Measurements from ENCODE around the gene PLCH1.

Gene PLCH1

DNA sequence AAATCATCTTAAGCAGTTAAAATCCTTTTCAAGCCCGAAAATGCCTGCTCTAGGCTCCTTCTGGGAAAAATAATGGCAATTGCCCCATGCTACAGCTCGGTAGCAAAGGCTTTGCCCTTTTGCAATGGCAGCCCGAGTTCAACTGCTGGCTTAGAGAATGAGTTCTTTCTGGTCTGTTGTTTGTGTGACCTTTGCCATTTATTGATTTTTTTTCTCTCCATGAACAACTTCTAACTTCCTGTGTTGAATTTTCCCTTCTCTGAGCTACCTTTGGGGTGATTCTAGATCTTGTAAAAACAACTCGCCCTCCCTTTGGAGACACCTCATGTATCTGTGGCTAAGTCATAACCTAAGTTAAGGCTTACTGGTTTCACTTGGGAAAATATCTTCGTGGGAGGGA, 139.3 kb downstream of the PLCH1 start:
- ATAC-seq (no peak), DNase-seq (no peak)

DNA sequence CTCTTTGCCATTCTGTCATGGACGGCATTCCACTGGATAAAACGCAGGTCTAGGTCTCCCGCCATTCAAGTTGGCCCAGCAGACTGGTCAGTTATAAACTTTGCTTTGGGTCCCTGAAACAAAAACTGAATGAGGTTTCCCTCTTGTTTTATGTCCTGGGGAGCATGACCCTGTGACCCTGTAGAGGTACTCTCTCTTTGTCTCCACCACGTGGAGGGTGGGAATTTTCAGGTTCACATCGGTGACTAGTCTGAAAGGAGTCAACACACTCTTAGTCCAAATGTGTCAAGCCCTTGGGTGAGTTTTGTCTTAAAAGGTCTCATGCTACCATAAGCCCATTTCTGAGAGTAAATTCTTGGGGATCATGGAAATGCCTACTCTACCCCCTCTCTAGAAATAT, 139.9 kb downstream of the PLCH1 start:
- ATAC-seq = no peak
- no peak for DNase-seq

GRCh38 chr3:155604126-155604525, 140.7 kb downstream of the PLCH1 start:
- no peak for ATAC-seq
- no peak for DNase-seq

GRCh38 chr3:155603302-155603701, 141.6 kb downstream of the PLCH1 start:
- no peak for DNase-seq
- ATAC-seq = no peak

GRCh38 chr3:155602307-155602706, 142.6 kb downstream of the PLCH1 start:
- DNase-seq (no peak), ATAC-seq (peak; percentile 57)

DNA sequence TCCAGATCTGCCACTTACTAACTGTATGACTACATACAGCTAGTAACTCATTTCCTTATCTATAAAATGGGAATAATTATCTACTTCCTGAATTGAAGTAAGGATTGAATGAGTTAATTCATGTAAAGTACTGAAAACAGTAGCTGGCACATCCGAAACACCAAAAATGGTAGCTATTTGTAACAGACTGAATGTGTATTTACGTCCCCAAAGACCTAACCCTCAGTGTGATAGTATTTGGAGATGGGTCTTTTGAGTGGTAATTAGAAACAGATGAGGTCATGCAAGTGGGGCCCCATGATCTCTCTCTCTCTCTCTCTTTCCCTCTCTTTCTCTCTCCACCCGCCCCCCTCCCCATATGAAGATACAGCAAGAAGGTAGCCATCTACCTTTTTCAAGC, 146.2 kb downstream of the PLCH1 start:
- DNase-seq (no peak), ATAC-seq (no peak)

GRCh38 chr3:155596615-155597014, 148.3 kb downstream of the PLCH1 start:
- DNase-seq (no peak), ATAC-seq (no peak)

DNA sequence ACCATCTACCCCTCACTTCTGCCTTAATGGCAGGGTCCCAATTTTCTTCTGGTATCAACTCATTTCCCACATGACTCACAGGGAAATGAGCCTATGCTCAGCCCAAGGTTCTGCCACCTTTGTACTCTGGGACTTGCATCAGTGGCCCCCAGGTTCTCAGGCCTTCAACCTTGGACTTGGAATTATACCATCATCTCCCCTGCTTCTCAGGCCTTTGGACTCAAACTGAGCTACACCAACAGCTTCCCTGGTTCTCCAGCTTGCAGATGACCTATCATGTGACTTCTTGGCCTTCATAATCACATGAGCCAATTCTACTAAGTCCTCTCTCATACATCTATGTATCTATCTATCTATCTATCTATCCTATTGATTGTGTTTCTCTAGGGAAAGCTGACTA, 149.5 kb downstream of the PLCH1 start:
- ATAC-seq (no peak), DNase-seq (no peak)

- ATAC-seq (no peak), DNase-seq (no peak)
These were observed 150.2 kb downstream of the PLCH1 start for GRCh38 chr3:155594526-155595187.

GRCh38 chr3:155587581-155587980, 157.3 kb downstream of the PLCH1 start:
- DNase-seq (no peak), ATAC-seq (no peak)

GRCh38 chr3:155585384-155585783, 159.5 kb downstream of the PLCH1 start:
- DNase-seq (no peak), ATAC-seq (no peak)

DNA sequence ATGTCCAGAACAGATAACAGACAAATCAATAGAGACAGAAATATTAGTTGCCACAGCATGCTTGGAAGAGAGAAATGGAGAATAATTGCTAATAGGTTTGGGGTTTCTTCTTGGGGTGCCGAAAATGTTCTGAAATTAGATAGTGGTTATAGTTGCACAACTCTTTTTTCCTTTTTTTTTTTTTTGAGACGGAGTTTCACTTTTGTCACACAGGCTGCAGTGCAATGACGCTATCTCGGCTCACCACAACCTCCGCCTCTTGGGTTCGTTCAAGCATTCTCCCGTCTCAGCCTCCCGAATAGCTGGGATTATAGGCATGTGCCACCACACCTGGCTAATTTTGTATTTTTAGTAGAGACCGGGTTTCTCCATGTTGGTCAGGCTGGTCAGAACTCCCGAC, 163.3 kb downstream of the PLCH1 start:
- DNase-seq (no peak), ATAC-seq (no peak)

DNA sequence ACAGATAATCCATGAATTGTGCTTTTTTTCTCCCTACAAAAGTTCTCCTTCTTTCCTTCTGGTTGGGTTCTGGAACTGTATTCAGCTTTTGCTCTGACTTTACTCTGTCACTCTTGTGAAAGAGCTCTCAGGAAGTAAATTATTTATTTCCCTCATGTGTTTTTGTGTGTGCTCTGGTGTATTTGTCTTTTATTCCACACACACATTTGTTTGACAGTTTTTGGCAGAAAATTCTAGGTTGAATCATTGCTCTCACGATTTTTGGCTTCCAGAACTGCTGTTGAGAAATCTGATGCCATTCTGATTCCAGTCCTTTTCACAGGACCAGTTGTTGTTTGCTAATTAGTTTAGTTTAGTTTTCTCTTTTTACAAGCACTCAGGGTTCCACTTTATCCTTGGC, 172.8 kb downstream of the PLCH1 start:
- DNase-seq (no peak), ATAC-seq (no peak)

DNA sequence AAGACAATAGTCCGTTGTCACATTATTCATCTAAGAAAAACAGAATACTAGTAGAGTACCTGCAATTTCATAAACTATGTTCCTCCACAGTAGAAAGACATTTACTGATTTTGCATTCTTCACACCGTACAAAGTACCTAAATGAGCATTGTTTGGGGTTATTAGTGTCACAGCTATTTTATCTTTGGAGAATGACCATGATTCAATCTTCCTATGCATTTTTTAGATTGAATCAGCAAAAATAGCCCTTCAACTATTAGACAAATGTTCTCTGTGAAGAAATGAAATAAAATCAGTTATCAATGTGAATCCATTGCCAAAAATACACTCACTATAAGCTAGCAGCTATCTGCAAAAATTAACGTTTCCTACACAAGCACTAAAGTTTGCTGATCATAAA, 176.6 kb downstream of the PLCH1 start:
- DNase-seq (no peak), ATAC-seq (no peak)

DNA sequence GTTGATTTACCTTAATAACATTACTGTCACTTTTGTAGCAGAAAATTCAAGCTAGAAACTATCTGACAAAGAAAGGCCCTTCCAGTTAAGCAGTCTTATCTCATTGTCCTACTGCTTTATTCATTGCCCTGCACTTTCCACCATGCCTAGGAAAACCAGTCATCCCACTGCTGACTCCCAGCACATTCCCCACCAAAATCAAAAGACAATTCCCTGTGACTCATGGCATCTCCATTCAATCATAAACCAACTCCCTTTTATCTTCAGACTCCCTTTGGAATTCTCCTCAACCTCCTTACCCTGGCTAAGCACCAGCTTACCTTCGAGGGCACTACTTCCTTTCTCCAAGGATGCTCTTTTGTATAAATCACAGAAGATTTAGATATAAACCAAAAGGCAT, 184.3 kb downstream of the PLCH1 start:
- ATAC-seq (no peak), DNase-seq (no peak)

- DNase-seq (no peak), ATAC-seq (no peak)
These were observed 184.7 kb downstream of the PLCH1 start for GRCh38 chr3:155560135-155560534.

DNA sequence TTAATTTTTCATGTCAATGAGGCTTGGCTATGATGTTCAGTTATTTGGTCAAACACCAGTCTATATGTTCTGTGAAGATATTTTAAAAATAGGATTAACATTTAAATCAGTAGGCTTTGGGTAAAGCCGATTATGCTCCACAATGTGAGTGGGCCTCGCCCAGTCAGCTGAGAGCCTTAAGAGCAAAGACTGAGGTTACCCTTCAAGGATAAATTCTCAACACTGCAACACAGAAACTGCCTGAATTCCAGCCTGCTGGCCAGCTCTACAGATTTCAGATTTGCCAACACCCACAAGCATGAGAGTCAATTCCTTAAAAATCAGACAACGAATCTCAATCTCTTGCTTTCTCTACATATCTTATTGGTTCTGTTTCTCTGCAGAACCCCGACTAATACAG, 188.3 kb downstream of the PLCH1 start:
- ATAC-seq (no peak), DNase-seq (no peak)

- DNase-seq = no peak
- no peak for ATAC-seq
These were observed 189.3 kb downstream of the PLCH1 start for GRCh38 chr3:155555479-155556060.

DNA sequence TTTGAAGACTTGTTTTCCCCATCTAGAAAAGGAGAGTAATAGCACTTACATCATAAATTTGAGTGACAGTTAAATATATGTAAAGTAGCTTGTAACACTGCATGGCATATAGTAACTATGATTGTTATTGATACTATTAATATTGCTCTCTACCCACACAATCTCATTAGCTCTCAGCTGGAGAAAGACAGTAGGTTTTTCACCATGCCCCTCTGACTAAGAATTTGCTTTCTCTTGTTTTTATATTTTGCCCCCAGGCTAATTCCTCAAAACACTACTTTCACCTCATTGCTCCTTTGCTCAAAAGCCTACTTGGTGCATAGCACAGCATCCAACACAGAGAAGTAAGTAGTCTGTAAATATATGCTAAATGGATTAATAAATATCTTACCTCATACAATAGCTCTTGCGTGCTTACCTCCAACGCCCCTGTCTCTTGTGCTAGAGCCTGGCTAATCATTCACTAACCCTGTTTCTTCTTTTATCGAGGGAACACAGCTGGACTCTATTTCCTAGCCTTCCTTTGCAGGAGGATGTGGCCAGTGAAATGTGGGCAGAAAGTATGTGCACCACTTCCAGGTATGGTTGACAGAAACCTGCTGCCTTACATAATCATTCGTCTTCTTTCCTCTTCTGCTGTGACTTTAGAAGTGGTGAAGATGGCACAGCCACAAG, 190.0 kb downstream of the PLCH1 start:
- ATAC-seq = no peak
- no peak for DNase-seq

GRCh38 chr3:155553780-155554179, 191.1 kb downstream of the PLCH1 start:
- DNase-seq = no peak

GRCh38 chr3:155553326-155553725, 191.5 kb downstream of the PLCH1 start:
- ATAC-seq (no peak), DNase-seq (no peak)

More at GRCh38 chr3:155553780-155554179, 191.1 kb downstream of the PLCH1 start:
- ATAC-seq = peak; percentile 64

- DNase-seq (no peak), ATAC-seq (no peak)
These were observed 194.5 kb downstream of the PLCH1 start for GRCh38 chr3:155550391-155550790.

DNA sequence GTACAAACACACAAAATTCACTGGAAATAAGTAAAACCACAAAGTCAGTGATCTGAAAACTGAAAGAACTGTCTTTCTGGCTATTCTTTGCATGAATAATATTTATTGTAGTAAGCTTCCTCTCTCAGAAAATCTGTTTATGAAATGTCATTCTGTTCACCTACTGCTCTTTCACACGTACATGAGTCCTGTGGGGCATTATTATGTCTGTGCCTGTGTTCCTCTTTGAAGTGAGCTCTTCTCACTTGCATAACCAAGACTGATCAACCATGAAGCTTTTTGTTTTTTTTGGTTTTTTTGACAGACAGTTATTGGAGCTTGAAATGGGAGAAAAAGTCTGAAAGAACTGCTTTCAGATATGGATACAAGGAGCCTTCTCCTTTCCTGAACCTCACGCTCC, 195.8 kb downstream of the PLCH1 start:
- peak; percentile 61 for ATAC-seq
- DNase-seq = no peak

- no peak for DNase-seq
- ATAC-seq = no peak
These were observed 196.7 kb downstream of the PLCH1 start for GRCh38 chr3:155548195-155548594.
